ENCODE measurements around the gene EMILIN3. TPM values are rescaled to one million over a fixed set of nuclear protein-coding genes. Genes with fewer than 3 reads are reported as not detected.

EMILIN3 gene
- total and polyA plus RNA-seq, 2 of the 8 experiments (the other 6 are each of a cell fraction or from before 2014, with no cell fraction given) = 3.8 to 5.2 TPM

- TF ChIP-seq KDM1A (IDR thresholded peaks at IDR 0.05; ENCODE audit: borderline replicate concordance, low read length) = no peak
- TF ChIP-seq KDM4A (IDR thresholded peaks at IDR 0.05; ENCODE audit: low read depth, low read length, severe bottlenecking) = no peak
- TF ChIP-seq, protein P1, sequence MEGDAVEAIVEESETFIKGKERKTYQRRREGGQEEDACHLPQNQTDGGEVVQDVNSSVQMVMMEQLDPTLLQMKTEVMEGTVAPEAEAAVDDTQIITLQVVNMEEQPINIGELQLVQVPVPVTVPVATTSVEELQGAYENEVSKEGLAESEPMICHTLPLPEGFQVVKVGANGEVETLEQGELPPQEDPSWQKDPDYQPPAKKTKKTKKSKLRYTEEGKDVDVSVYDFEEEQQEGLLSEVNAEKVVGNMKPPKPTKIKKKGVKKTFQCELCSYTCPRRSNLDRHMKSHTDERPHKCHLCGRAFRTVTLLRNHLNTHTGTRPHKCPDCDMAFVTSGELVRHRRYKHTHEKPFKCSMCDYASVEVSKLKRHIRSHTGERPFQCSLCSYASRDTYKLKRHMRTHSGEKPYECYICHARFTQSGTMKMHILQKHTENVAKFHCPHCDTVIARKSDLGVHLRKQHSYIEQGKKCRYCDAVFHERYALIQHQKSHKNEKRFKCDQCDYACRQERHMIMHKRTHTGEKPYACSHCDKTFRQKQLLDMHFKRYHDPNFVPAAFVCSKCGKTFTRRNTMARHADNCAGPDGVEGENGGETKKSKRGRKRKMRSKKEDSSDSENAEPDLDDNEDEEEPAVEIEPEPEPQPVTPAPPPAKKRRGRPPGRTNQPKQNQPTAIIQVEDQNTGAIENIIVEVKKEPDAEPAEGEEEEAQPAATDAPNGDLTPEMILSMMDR (IDR thresholded peaks at IDR 0.05; ENCODE audit: control extremely low read depth in 1 of 3, insufficient read depth in 1 of 3, low read depth in 1 of 3, low read length in 3 of 3) = no peak
- no peak for TF ChIP-seq KDM5A (IDR thresholded peaks at IDR 0.05; ENCODE audit: low read length)
- no peak for TF ChIP-seq JUN (IDR thresholded peaks at IDR 0.05; ENCODE audit: low read depth, low read length)
- no peaks in the 10 kb centered on the region for H3K23me2 ChIP-seq (ENCODE audit: low read depth, low read length)
- DNase-seq (ENCODE audit: low read depth in 1 of 2, low spot score in 2 of 2) (no peak), FAIRE-seq (no peak)
- H2BK20ac ChIP-seq (ENCODE audit: low read length) = no peak overlapping the region
- WGBS, 2 experiments (ENCODE audit: extremely low coverage in 1 of 2, insufficient coverage in 1 of 2, insufficient read length in 1 of 2, insufficient replicate concordance in 2 of 2, low coverage in 1 of 2, low lambda C conversion rate in 2 of 2, missing lambda C conversion rate in 1 of 2) = 85% methylated on average over 7 of the region's 7 CpGs; no CpG with 5 or more reads in 1 of the 2 experiments
- H3K9me3 ChIP-seq (ENCODE audit: insufficient read depth in 2 of 2, low read depth in 1 of 2, low read length in 1 of 2) = no peaks in the 10 kb centered on the region
- no peaks in the 10 kb centered on the region for H3K4me1 ChIP-seq (replicated peaks in 1 of 4; ENCODE audit: control insufficient read depth in 3 of 4, insufficient read depth in 4 of 4, low read length in 3 of 4)
- H3K9ac ChIP-seq (replicated peaks in 1 of 4; ENCODE audit: extremely low read depth in 1 of 4, low read depth in 3 of 4, low read length in 3 of 4) = no peak overlapping the region
- H2BK15ac ChIP-seq (ENCODE audit: low read length) = no peak overlapping the region
- no peak overlapping the region for H2AFZ ChIP-seq (ENCODE audit: low read length)
- no peak overlapping the region for H3K4me2 ChIP-seq (ENCODE audit: insufficient read depth in 1 of 2, low read depth in 2 of 2, low read length in 2 of 2)
- no peak overlapping the region for H3K56ac ChIP-seq (replicated peaks; ENCODE audit: insufficient read length, low read depth, low read length)
- no peak overlapping the region for H2BK120ac ChIP-seq (replicated peaks; ENCODE audit: low read depth, low read length)
- no peak overlapping the region for H3K4me3 ChIP-seq (ENCODE audit: extremely low read depth in 1 of 4, insufficient read depth in 2 of 4, low read depth in 3 of 4, low read length in 4 of 4)
- H3K4ac ChIP-seq (replicated peaks; ENCODE audit: insufficient read length, low read depth, low read length) = no peak overlapping the region
- H3K79me2 ChIP-seq (ENCODE audit: control insufficient read depth in 1 of 2, insufficient read depth in 2 of 2, low read length in 2 of 2) = no peaks in the 10 kb centered on the region
- no peak overlapping the region for H2BK5ac ChIP-seq (ENCODE audit: low read depth, low read length)
- no peak overlapping the region for H3K23ac ChIP-seq (ENCODE audit: insufficient read length)
- H3K27ac ChIP-seq (ENCODE audit: low read depth, low read length) = no peak overlapping the region
- CTCF ChIA-PET (ENCODE audit: partially characterized antibody) = interaction anchor here (0.9 to 1.8 kb wide), 6 partner anchors 10 to 183 kb away, joined by 3 to 6 read pairs (median 4); partner anchors contain the start of gene LPIN3
- H3K18ac ChIP-seq (ENCODE audit: extremely low read depth, low read length) = no peak overlapping the region
- no peak overlapping the region for H4K8ac ChIP-seq (ENCODE audit: extremely low read depth, insufficient read depth, low read length)
- H4K20me1 ChIP-seq (replicated peaks in 1 of 2; ENCODE audit: control insufficient read depth in 1 of 2, insufficient read depth in 2 of 2, low read length in 2 of 2) = peaks cover 0 to 3% of the 10 kb centered on the region in 2 experiments
- no peak overlapping the region for H4K91ac ChIP-seq (replicated peaks; ENCODE audit: insufficient read length, low read length)
- POLR2A ChIA-PET (ENCODE audit: partially characterized antibody) = interaction anchor here (1.4 kb wide), 2 partner anchors 37 to 116 kb away, joined by 3 read pairs; no protein-coding TSS in a partner anchor
- H2AK5ac ChIP-seq (ENCODE audit: low read depth, low read length) = no peak overlapping the region
- H3K79me1 ChIP-seq (ENCODE audit: low read depth, low read length) = no peaks in the 10 kb centered on the region
- H4K5ac ChIP-seq (ENCODE audit: insufficient read length, low read depth, low read length) = no peak overlapping the region
- H3K14ac ChIP-seq (ENCODE audit: insufficient read length) = no peak overlapping the region
- no peak overlapping the region for H2BK12ac ChIP-seq (ENCODE audit: low read depth, low read length)
- H3K36me3 ChIP-seq (ENCODE audit: control insufficient read depth in 2 of 4, insufficient read depth in 4 of 4, low read length in 3 of 4) = no peaks in the 10 kb centered on the region
- no peaks in the 10 kb centered on the region for H3K27me3 ChIP-seq (replicated peaks in 1 of 4; ENCODE audit: control insufficient read depth in 3 of 4, extremely low read depth in 1 of 4, insufficient read depth in 3 of 4, low read length in 3 of 4)
Measured at GRCh38 chr20:41358717-41359116, 7.9 kb downstream of the EMILIN3 start.

All from H1 (cell line).